Esophagus muscularis mucosa (tissue), 3 donors: ENCODE data around the gene TBC1D8.

ENCODE experiments used
- CTCF ChIP-seq, 3 experiments: fragments of 200-600 bp in 2 of 3; fragments of 450-650 bp in 1 of 3; sonication (generic) in 2 of 3; IDR thresholded peaks; one replicate each; pipeline ENCODE4 v1.5.1; 2017 to 2019; ENCODE audit warnings: antibody characterized with exemption in 3 of 3, mild to moderate bottlenecking in 2 of 3, moderate library complexity in 1 of 3
- POLR2A ChIP-seq: fragments of 450-650 bp; IDR thresholded peaks from one replicate; pipeline ENCODE4 v1.6.1; 2017; ENCODE audit warnings: antibody characterized with exemption, moderate library complexity, mild to moderate bottlenecking, low read depth
- POLR2AphosphoS5 ChIP-seq, 2 donors: sonication (generic); formaldehyde crosslinking; IDR thresholded peaks; one replicate each; pipeline ENCODE4 v1.6.1; 2017; ENCODE audit warnings: antibody characterized with exemption in 2 of 2

DNA sequence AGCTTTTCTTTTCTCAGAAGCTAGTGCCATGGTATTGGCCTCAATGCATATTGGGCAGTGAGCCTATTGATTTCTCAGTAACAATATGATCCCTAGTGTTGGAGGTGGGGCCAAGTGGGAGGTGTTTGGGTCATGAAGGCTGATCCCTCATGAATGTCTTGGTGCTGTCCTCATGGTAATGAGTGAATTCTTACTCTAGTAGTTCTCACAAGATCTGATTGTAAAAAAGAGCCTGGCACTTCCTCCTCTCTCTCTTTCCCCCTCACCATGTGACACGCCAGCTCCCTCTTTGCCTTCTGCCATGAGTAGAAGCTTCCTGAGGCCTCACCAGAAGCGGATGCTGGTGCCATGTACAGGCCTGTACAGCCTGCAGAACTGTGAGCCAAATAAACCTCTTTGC is 12.8 kb upstream of the TBC1D8 start:
- TF ChIP-seq CTCF (IDR thresholded peaks at IDR 0.05) (no peak), POLR2A (no peak), POLR2AphosphoS5 (IDR thresholded peaks at IDR 0.05) (no peak)
